ENCODE results near the gene LTF. TPM values are rescaled to one million over a fixed set of nuclear protein-coding genes. Genes with fewer than 3 reads are reported as not detected.

LTF gene
- total and polyA plus RNA-seq, 9 of the 15 experiments (the other 6 are each of a cell fraction or from before 2014, with no cell fraction given), result 0.07 TPM; not detected in 8

- Histone ChIP-seq H3K27ac (ENCODE audit: extremely low read depth, low read depth, low read length) (no peak overlapping the region), H3K9me3 (replicated peaks; ENCODE audit: control insufficient read depth, insufficient read depth, low read depth, low read length) (no peaks in the 10 kb centered on the region; the same call in 1 of the 2 replicates), H3K9me1 (ENCODE audit: control insufficient read depth, insufficient read depth, low read length) (no peaks in the 10 kb centered on the region), H3K4me2 (ENCODE audit: insufficient read depth, low read length) (no peak overlapping the region), H3K27me3 (ENCODE audit: control insufficient read depth in 2 of 2, insufficient read depth in 2 of 2, low read length in 2 of 2) (no peaks in the 10 kb centered on the region), H2AFZ (ENCODE audit: low read depth, low read length) (no peak overlapping the region), H3K79me2 (ENCODE audit: control insufficient read depth, insufficient read depth, low read length) (no peaks in the 10 kb centered on the region), H3K4me1 (replicated peaks in 1 of 2; ENCODE audit: control insufficient read depth in 2 of 2, insufficient read depth in 2 of 2, low read length in 2 of 2) (peaks cover 9 to 20% of the 10 kb centered on the region in 2 experiments), H3K4me3 (no peak overlapping the region), H4K20me1 (replicated peaks; ENCODE audit: control insufficient read depth, insufficient read depth, low read length) (no peaks in the 10 kb centered on the region), H3K36me3 (ENCODE audit: control insufficient read depth, insufficient read depth, low read length) (no peaks in the 10 kb centered on the region), H3K9ac (ENCODE audit: insufficient read depth in 1 of 2, low read depth in 2 of 2, low read length in 2 of 2) (no peak overlapping the region)
- intact Hi-C loops (cut with micrococcal nuclease) (no loop called here), in situ Hi-C loops (cut with MboI) (loop anchor here (25.0 kb wide), 1 partner anchor 1377 kb away; the partner anchor contains the start of gene CLEC3B)
- ChIA-PET POLR2A (interaction anchor here (0.7 kb wide), 1 partner anchor 50 kb away, joined by 4 read pairs; the partner anchor contains the start of gene LTF), CTCF (ENCODE audit: low intra/inter-chr PET ratio) (no interaction called here)
- ATAC-seq (no peak), DNase-seq (ENCODE audit: extremely low read depth in 1 of 4, low spot score in 3 of 4) (no peak), FAIRE-seq (no peak)
- no TSS peak for BruUV-seq (replicated peaks)
- no peak for TF ChIP-seq GTF2F1 (IDR thresholded peaks at IDR 0.05; ENCODE audit: low read depth, low read length)
- no peak for TF ChIP-seq FOXM1 (IDR thresholded peaks at IDR 0.05; ENCODE audit: low read depth)
- no peak for TF ChIP-seq FOXM1 (CRISPR knock-in tag; IDR thresholded peaks at IDR 0.05; ENCODE audit: low read depth)
- TF ChIP-seq, protein P1, sequence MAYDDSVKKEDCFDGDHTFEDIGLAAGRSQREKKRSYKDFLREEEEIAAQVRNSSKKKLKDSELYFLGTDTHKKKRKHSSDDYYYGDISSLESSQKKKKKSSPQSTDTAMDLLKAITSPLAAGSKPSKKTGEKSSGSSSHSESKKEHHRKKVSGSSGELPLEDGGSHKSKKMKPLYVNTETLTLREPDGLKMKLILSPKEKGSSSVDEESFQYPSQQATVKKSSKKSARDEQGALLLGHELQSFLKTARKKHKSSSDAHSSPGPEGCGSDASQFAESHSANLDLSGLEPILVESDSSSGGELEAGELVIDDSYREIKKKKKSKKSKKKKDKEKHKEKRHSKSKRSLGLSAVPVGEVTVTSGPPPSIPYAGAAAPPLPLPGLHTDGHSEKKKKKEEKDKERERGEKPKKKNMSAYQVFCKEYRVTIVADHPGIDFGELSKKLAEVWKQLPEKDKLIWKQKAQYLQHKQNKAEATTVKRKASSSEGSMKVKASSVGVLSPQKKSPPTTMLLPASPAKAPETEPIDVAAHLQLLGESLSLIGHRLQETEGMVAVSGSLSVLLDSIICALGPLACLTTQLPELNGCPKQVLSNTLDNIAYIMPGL (CRISPR knock-in tag; IDR thresholded peaks at IDR 0.05), result no peak
- TF ChIP-seq BMI1 (IDR thresholded peaks at IDR 0.05; ENCODE audit: low read length), result no peak
- TF ChIP-seq EP300 (IDR thresholded peaks at IDR 0.05; ENCODE audit: low read length), result no peak
- TF ChIP-seq BCLAF1 (IDR thresholded peaks at IDR 0.05; ENCODE audit: borderline replicate concordance in 1 of 2, control insufficient read depth in 1 of 2, low read depth in 2 of 2, low read length in 1 of 2), result no peak
- no peak for TF ChIP-seq CBX1 (IDR thresholded peaks at IDR 0.05; ENCODE audit: low read depth)
- TF ChIP-seq FOSL1 (tag; conservative IDR thresholded peaks at IDR 0.05), result no peak
- no peak for TF ChIP-seq ZNF511 (CRISPR knock-in tag; IDR thresholded peaks at IDR 0.05)
- TF ChIP-seq ZFP30 (CRISPR knock-in tag; IDR thresholded peaks at IDR 0.05; ENCODE audit: borderline replicate concordance), result no peak
- TF ChIP-seq MAFF (IDR thresholded peaks at IDR 0.05; ENCODE audit: low read length), result no peak
- TF ChIP-seq CBX8 (IDR thresholded peaks at IDR 0.05; ENCODE audit: borderline replicate concordance, extremely low read depth, low read depth, low read length, poor library complexity, severe bottlenecking), result no peak
- TF ChIP-seq EGR1 (conservative IDR thresholded peaks at IDR 0.05), result no peak
- TF ChIP-seq C11orf30 (IDR thresholded peaks at IDR 0.05; ENCODE audit: low read depth), result no peak
- no peak for TF ChIP-seq KDM4B (IDR thresholded peaks at IDR 0.05; ENCODE audit: borderline replicate concordance in 2 of 2, low read depth in 1 of 2)
- TF ChIP-seq HIVEP1 (CRISPR knock-in tag; IDR thresholded peaks at IDR 0.05), result no peak
- TF ChIP-seq CBX2 (IDR thresholded peaks at IDR 0.05; ENCODE audit: insufficient read depth, low read length, poor library complexity, severe bottlenecking), result no peak
- 44% methylated on average over 4 of the region's 4 CpGs for WGBS (ENCODE audit: insufficient coverage, low coverage, missing lambda C conversion rate)
Measured at GRCh38 chr3:46414739-46415138, 50.0 kb downstream of the LTF start.

Measured in K562 (cell line).